Transverse colon (tissue), 4 donors: ENCODE data around the gene KLHL21.

Experiments
- POLR2AphosphoS5 ChIP-seq, 3 donors: sonication (generic); formaldehyde crosslinking; IDR thresholded peaks; one replicate each; pipeline ENCODE4 v1.6.1; 2016; ENCODE audit warnings: antibody characterized with exemption in 3 of 3
- TF ChIP-seq, protein P1 (sequence below), 5 experiments: fragments of 200-600 bp in 3 of 5; fragments of 450-650 bp in 2 of 5; sonication (generic) in 3 of 5; IDR thresholded peaks; 1 replicate in 2 of 5; 2 replicates in 3 of 5; pipeline ENCODE4 v1.5.1; 2016 to 2017; ENCODE audit warnings: antibody characterized with exemption in 5 of 5, inconsistent platforms in 3 of 5, mild to moderate bottlenecking in 2 of 5, moderate library complexity in 1 of 5

DNA sequence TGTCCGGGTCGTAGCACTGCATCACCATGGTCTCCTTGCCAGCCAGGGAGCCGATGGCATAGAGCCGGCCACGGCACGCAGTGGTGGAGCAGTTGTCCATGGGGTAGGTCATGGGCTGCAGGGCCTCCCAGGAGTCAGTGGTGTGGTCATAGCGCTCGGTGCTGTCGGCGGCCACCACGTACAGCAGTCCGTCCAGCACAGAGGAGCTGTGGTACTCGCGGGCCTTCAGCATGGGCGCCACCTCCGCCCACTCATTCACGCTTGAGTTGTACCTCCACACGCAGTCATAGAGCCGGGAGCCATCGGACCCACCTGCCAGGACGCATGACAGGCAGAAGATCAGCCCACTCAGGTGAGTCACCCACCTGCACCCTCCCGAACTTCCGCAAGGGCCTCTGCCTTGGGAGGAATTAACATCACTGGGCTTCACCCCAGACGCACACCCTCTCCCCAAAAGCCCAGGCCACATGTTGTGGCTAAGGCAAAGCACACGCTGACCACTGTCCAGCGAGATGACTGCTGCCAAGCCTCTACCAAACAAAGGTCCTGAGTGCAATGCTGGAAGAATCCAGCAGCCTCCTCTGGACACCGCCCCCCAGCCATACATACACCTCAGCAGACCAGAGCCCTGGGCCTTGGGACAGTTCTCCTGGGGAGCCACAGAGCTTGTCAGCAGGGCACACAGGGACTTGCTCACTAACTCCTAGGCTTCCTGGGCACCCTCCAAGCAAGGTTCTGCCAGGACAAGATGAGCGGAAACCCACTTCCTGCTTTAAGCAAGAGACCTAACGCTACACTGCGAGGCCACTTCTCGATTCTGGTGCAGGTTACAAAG is 3.3 kb downstream of the KLHL21 start:
- TF ChIP-seq, protein P1, sequence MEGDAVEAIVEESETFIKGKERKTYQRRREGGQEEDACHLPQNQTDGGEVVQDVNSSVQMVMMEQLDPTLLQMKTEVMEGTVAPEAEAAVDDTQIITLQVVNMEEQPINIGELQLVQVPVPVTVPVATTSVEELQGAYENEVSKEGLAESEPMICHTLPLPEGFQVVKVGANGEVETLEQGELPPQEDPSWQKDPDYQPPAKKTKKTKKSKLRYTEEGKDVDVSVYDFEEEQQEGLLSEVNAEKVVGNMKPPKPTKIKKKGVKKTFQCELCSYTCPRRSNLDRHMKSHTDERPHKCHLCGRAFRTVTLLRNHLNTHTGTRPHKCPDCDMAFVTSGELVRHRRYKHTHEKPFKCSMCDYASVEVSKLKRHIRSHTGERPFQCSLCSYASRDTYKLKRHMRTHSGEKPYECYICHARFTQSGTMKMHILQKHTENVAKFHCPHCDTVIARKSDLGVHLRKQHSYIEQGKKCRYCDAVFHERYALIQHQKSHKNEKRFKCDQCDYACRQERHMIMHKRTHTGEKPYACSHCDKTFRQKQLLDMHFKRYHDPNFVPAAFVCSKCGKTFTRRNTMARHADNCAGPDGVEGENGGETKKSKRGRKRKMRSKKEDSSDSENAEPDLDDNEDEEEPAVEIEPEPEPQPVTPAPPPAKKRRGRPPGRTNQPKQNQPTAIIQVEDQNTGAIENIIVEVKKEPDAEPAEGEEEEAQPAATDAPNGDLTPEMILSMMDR (IDR thresholded peaks at IDR 0.05) = no peak
- no peak for TF ChIP-seq POLR2AphosphoS5 (IDR thresholded peaks at IDR 0.05)
